GM21723 (cell line): ENCODE results near the gene DARS1.

ENCODE experiments used
- ATAC-seq: cut with Tn5 transposase; IDR thresholded peaks from one replicate; pipeline ENCODE4 v1.9.1; 2021; ENCODE audit warnings: mild to moderate bottlenecking, moderate library complexity; ENCODE audit not compliant: unreplicated experiment

Gene DARS1

DNA sequence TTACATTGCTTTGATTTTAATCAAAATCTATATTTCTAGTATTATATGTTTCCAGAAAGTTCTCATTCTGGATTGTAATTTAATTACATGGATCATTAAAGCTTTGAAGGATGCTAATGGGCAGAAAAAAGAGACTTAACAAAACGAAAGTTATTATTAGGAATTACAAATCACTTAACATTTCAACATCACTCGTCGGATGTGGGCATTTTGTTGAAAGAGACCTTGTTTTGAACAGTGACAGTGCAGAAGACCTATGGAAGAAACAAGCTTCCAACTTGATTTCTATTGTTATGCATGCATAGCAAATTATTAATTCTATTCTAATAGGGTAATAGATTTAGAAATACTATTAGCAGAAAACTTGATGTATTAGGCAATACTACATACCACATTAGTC lies 31.4 kb upstream of the DARS1 start:
- no peak for ATAC-seq

DNA sequence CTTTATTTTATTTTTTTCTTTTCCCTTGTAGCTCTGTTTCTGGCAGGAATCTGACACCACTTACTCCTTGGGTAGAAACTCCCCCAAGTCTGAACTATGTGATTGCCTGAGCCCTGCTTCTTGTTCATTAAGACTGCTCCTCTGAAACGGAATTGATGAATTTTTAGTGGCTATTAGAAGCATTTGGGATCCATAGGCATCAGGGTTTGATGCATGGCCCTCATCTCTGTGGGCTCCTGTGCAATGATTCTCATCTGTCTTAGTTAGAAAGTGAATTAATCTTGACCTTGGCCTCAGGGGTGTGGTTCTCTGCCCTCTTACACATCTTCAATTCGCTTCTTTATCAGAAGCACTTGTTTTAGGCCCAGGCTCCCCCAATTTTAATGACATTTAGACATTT lies 31.0 kb upstream of the DARS1 start:
- ATAC-seq: no peak

DNA sequence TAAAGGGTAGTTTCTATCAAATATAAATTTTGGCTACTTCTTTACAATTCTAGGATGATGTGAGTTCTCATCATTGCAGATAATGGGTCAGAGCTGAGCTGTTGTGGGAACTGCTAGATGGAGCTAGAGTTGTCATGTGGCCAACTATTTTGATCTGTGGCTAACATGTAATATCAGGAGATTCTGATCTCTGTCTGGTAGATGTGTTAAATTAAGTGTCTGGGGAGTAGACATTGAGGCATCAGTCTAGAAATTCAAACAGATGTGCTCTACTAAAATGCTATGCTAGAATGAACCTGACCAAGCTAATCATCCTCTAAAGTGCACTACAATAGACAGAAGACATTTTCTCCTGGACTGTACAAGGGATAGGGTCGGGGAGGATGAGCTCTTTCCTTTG lies 30.3 kb upstream of the DARS1 start:
- ATAC-seq: no peak

DNA sequence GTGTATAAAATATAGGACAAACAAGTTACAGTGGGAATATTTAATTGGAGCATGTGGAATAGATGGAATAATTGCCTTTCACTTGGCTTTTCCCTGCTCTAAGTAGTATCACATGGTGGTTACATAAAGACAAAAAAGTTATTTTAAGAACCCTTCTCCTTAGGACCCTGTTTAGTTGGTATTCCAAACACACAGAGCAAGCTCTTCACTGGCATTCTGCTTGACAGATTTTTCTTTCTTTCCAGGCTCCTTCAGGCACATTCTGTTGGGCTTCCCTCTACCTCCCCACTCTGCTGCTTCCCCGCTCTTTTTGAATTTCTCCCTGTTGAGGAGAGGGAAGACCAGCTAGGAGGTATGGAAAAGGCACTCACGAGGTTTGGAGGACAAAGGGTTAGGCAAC lies 29.0 kb upstream of the DARS1 start:
- no peak for ATAC-seq

DNA sequence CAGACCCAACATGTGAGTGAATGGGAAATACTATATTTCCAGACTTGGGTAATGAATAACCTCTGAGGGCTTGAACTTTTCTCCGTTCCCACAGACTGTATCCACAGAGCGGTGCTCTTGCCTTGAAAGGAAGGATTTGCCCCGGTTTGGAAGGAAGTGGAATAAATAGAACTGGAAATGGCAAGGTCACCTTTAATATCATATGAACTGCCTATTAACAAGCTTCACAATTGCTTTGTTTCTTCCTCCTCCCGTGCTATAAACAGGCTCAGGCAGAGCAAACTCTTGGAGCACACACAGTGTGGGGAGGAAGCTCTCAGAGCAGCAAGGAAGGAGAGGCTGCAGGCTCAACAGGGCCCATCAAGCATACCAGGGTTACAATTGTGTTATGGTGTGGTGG lies 28.5 kb upstream of the DARS1 start:
- no peak for ATAC-seq

DNA sequence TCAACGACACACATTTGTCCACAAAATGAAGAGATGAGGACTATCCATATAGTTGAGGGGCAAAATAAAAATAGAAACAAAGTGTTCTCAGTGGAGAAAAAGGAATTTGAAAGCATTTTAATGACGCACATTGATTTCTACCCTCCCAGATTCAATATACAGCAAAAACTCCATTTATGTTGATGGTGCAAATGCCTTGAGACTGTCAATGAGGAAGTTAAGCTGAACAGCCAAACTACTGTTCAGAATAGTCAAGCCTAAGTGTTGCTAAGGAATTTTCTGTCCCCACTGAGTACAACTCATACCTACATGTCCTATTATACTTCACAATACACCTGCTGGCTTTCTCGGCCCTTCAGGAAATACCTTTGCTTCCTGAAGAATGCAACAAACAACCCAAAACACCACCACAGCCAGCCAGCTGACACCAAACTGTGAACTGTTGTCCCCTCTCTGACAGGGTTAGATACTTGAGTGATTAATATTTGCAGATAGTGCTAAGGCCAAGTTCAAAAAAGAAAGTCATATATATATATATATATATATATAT lies 27.8 kb upstream of the DARS1 start:
- no peak for ATAC-seq

DNA sequence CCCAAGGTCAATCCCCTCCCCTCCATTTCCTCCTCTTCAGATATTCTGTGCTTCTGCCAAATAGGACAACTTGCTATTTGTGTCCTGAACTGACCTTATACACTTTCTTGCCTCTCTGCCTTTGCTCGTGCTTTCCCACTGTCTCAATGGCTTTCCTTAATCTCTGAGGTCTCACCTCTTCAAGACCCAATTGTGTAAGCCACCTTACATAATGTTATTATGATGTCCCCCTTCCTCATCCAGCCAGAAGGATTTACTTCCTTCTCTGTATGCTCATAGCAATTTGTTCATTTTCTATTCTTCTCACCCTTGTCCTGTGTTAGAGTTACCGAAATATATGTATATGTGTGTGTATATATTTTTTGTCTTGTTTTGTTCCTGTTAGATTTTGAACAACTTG lies 26.9 kb upstream of the DARS1 start:
- no peak for ATAC-seq

DNA sequence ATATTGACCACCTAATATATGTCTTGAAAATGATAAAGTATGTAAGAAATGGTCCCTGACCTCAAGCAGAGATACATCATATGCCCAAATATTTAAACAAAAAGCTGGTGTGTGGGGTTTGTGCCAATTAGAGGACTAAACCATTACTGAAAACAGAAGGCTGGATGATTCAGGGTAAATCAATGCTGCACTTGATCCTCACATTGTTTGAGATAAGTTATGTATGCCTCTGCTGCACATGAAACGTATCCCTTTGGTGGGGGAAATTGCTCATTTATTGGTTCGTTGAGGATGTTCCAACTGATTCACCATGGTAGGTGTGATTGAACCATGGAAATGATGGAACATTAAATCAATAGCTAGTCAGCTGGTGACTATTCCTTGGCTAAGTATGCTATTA lies 24.7 kb upstream of the DARS1 start:
- no peak for ATAC-seq

DNA sequence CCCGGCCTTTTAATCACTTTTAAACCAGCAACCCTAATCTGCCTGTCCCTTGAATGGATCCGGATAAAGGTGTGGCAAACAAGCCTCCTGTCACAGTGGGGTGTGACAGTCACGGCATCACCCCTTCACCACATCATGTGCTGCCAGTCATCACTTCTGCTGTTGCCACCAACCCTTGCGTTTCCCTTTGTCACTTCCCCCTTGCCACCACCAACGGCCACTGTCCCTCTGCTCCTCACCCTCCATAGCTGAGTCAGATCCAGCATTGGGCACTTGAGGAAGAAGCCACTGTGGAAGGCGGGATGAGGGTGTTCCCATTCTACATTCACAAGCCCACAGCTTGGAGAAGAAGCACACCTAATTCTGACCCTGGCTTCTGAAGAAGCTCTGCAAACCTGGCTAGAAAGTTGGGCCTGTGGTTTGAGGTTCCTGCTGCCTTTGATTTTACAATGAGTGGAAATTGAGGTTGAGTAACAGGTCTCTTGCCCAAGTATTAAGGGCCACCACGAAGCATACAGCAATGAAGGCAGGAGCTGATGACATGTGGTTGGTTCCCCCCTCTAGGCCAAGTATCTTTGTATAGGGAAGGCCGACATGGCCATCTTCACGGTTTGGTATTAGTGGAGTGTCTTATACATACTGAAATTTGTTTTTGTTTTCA lies 22.9 kb upstream of the DARS1 start:
- ATAC-seq: peak; percentile 51

DNA sequence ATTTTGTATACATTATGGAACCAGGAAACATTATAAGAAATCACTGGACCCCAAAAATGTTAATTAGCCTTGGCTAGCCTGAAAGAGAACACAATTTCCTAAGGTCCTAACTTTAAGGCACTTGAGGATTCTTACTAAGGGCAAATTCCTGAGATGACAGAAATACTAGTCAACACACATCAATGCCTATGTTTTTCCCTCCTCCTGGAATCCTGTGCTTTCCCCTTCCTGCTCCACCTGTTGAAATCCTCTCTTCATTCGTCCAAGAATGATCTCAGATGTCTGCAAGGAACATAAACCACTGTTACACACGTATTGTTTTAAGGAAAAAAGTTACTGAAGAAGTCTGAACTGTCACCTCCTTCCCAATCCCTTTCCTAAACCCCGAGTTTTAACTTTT lies 21.2 kb upstream of the DARS1 start:
- no peak for ATAC-seq

DNA sequence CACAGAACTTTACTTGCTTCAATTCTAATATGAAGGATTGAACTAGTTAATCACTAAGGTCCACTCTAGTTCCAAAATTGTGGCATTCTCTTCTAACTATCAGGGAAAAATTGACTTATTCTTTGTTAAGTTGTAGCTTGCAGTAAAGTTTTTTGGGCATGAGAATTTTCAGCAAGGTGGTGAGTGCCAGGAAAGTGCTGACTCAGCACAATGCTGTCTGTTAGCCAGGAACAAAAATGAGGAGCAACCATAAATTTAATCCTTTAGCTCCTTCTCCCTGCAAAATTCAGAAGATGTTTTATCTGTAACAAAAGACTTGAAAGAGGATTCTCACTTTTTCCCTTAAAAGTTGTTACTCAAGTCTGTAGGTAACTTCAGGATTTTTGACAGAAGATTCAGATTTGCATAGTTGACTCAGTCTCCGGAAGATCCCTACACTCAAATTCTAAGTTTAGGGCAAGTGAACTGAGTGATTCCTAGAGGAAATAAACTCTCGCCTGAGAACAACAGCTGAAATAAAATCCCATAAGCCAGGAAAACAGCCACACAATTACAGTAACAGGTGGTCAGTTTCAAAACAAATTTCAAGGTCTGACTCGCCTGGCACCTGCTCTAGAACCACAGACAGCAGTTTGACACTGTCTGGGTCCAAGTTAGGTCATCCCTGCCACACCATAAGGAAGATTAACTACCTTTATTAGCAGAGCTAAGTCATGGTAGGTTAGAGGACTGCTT lies 20.2 kb upstream of the DARS1 start:
- ATAC-seq: peak; percentile 62

DNA sequence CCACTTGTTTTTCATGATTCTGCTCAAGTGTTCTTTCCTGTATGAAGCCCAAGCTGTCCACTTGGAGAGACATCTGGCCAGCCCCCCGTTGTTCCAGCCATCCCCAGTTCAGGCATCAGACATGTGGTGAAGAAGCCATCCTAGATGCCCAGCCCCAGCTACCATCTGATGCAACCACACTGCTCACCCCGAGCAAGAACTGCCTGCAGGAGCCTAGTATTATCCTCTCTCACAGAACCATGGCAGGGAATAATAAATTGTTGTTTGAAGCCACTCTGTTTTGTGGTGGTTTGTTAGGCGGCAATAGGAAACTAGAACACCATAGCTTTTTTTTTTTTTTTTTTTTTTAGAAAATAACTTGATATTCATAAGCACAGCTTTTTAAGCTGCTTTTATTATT lies 19.5 kb upstream of the DARS1 start:
- ATAC-seq: no peak

DNA sequence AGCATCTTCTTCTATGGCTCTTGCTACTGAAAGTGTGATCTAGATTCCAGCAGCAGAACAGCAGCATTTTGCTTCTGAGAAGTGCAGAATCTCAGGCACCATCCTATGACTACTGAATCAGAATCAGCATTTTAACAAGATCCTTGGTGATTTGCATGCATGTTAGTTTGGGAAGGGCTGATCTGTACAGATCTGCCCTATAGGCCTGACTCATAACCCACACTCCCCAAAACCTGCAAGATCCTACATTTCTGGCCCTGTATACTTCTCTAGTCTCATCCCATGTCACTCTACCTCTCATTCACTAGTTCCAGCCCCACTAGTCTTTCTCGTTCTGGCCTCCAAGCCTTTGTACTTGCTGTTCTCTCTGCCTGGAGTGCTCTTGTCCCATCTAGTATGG lies 15.7 kb upstream of the DARS1 start:
- no peak for ATAC-seq

DNA sequence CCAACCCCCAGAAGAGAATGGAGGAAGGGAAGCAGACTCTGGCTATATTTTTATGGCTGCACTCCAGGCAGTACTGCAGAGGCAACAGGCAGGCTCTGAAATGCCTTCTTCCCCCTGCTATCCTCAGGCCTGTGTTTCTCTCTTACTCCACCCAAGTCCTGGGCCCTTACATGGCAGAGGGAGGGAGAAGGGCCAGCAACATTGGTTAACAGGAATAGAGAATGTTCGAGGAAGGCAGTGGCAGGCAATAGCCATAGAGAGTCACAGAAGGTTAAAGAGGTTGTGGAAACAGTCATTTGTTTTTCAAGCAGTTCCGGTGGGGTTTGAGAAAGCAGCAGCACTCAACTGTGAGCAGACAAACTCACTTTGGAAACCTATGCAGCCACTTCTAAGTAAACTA lies 15.1 kb upstream of the DARS1 start:
- ATAC-seq: peak; percentile 75

DNA sequence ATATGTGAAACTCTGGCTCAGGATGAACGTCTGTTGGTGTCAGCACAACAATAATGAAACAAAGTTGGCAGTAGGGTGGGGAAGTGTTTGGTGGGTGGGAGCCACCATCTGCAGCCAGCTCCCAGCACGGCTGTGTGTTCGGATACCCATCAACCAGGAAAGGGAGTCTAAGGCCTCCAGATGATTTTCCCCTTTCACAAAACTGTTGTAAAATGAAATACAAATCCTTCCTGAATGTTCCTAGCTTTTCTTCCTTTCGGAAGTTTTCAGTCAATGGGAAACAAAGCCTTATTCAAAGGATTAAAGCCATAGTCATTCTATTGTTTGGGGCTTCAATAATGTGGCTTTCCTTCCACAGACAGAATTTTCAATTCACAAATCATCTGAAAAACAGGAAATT lies 14.5 kb upstream of the DARS1 start:
- ATAC-seq: no peak

DNA sequence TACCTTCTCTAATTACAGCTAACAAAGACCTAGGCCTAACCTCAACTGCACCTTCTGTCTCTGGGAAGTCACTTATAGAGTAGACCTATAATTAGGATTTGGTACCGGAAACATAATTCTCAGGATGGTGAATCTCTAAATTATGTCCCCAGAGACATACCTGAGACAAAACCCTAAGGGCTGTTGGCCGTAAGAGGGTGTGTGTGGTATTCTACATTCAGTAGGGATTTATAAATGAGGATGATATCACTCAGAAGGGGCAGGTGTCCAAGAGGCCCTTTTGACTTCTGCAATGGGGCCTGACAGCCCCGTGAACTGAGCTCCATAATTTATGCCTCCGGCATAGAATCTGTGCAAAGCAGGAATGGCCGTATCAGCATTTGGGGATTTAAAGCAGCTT lies 13.5 kb upstream of the DARS1 start:
- no peak for ATAC-seq

DNA sequence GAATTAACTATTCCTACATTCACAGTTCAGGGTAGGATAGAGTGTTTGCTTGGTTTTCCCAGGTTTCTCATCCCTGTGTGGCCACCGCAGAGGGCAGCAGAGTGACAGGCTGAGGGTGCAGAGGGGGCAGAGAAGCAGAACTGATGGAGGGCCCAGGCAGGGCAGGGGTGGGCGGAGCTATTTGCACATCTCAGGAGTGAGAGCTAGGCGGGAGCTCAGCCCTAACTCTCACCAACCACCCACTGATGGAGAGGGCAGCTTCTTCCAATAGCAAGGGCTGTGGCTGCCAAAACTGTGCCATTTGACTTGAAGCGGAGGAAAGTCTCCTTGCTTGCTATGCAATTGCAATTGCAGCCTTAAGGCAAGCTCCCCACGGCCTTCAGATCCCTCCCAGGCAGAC lies 12.0 kb upstream of the DARS1 start:
- ATAC-seq: peak; percentile 57

DNA sequence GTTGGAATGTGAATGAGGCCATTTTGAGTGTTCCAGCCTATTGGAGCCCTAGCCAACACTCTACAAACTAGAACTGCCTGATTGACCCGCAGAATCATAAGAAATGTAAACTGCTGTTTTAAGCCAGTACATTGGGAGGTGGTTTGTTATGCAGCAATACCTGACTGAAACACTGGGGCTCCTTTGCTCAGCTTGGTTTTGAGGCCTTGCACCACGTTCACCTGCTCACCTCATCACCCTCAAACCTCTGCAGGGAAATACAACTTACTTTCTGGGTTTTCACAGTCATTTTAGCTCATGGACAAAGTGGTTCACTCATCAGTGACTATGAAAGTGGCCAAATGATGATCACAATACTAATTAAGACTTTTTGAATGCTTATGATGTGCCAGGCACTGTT lies 10.9 kb upstream of the DARS1 start:
- no peak for ATAC-seq

DNA sequence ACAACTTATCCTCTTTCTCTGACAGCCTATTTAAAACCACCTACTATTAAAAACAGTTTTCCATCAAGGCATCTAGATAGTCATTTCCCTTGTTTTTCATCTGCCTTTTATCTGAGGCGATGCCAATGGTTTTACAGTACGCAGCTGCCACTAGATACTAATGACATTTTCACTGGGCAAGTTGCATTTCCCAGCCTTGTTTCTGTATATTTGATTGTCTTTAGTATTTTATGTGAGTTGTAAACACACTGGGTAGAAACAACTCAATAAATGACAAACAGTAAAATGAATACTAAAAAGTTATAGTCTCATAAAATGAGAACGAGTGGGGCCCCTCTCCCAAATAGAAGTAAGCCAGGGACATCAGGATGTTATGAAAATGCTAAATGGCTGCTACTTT lies 8.9 kb upstream of the DARS1 start:
- ATAC-seq: no peak

DNA sequence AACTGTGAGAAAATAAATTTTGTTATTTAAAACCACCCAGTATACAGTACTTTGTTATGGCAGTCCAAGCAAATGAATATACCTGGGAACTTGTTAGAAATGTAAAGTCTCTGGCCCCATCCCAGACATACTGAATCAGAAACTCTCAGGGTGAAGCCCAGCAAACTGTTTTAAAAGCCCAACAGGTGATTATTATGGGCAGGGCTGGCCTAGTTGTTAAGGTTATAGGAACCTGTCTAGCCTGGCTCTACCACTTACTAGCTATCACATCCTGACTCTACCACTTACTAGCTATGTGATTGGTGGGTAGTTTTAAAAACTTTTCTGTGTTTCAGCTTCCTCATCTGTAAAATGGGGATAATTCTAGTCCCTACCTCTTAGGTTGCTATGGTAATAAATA lies 8.0 kb upstream of the DARS1 start:
- no peak for ATAC-seq

DNA sequence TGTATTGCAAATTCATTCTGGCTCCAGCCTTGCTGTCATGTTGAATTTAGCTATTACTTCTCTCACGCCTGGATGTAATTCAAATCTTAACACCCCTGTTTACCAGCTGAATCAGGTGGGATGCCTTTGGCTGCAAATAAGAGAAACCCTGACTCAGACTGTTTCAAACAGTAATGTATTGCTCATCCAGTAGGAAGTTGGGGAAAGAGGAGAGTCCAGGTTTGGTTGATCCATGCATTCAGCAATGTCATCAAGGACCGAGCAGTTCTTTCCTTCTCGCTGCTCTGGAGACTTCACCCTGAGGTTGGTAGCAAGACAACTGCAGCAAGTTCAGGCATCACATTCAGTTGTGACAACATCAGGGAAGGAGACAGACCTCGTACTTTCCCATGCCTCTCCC lies 6.4 kb upstream of the DARS1 start:
- ATAC-seq: no peak

DNA sequence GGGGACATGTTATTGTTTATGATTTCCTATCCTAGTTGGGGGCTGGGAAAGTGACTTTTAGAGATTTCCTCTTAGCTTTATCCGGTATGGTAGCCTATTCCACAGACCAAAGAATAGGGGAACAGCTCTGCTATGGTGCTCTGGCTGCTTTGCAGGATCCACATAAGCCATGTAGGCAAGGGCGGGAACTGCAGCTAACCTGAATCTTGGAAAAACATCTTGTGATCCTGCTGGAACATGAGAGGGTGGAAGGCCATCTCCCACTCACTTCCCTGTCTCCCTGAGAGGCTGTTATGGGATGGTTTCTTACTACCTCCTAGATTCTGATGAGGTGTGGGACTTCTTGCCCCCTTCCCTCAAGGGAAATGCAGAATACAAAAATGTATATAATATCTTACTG lies 2.0 kb upstream of the DARS1 start:
- no peak for ATAC-seq

DNA sequence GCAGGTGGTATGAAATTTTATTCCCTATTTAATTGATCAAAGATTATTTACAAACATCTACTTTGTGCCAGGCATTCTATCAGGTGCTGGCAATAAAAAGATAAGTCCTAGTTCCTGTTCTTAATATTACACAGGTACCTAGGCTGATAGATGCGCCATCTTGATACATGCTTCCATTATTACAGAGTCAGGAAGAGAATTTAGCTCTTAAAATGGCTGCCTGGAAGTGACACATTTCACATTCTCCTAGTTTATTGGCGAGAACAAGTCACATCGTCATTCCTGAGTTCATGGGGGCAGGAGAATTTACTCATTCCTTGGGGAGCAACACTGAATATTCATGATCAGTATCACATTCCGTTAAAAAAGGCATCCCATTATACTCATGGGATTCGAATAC lies 1.1 kb upstream of the DARS1 start:
- ATAC-seq: no peak
